ENCODE measurements around the gene WASHC4.

The WASHC4 gene

DNA sequence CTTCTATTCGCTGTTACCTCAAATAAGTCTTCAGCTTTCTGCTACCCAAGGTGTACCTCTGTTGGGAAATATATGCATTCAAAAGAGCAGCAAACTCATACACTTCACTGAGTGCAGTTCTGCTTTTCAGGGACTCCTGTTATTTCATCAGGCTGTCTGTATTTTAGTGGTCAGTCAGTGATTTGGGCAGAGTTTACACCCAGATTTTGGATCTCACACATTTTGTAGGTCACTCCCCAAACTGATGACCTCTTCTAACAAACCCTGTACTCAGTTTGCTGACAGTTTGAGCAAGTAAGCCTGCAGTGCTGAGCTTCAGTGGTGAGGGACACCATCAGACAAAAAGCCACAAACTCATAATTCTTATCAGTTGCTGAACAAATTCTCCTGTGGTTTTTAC, 8.2 kb upstream of the WASHC4 start:
- Histone ChIP-seq H3K9me3 (ENCODE audit: control insufficient read depth, low read length) (peaks cover 10% of the 10 kb centered on the region), H3K4me1 (ENCODE audit: control insufficient read depth, insufficient read depth, low read length, poor library complexity, severe bottlenecking) (no peaks in the 10 kb centered on the region), H3K27ac (ENCODE audit: low read depth, low read length, severe bottlenecking) (no peak overlapping the region), H3K36me3 (ENCODE audit: control insufficient read depth, insufficient read depth, low read length) (no peaks in the 10 kb centered on the region), H3K4me3 (ENCODE audit: extremely low read depth, insufficient read depth, low read length, poor library complexity, severe bottlenecking) (no peak overlapping the region)
- WGBS, 2 experiments (ENCODE audit: insufficient coverage in 2 of 2), result 100% methylated on average over 1 of the region's 1 CpG

DNA sequence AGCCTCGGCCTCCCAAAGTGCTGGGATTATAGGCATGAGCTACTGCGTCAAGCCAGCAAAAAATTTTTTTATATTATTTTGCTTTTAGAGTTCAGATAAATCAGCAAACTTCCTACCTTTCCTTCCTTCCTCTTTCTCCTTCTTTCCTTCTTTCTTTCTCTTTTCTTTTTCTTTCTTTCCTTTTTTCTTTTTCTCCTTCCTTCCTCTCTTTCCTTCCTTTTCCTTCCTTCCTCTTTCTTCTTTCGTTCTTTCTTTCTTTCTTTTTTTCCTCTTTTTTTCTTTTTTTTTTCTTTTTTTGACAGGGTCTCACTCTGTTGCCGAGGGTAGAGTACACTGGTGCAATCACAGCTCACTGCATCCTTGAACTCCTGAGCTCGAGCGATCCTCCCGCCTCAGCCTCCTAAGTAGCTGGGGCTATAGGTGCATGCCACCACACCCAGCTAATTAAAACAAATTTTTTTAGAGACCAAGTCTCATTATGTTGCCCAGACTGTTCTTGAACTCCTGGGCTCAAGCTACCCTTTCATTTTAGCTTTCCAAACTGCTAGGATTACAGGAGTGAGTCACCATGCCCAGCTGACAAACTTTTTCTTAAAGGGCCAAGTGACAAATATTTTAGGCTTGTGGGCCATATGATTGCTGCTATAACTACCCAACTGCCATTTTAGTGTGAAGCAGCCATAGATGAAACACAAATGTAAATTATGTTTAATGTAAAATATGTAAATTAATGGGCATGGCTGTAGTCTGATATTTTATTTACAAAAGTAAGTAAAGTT, 7.1 kb upstream of the WASHC4 start:
- WGBS, 2 experiments (ENCODE audit: insufficient coverage in 2 of 2), result 83 to 90% methylated on average over 4 to 5 of the region's 7 CpGs
- Histone ChIP-seq H3K9me3 (ENCODE audit: control insufficient read depth, low read length) (peaks cover 6% of the 10 kb centered on the region), H3K4me1 (ENCODE audit: control insufficient read depth, insufficient read depth, low read length, poor library complexity, severe bottlenecking) (no peaks in the 10 kb centered on the region), H3K27ac (ENCODE audit: low read depth, low read length, severe bottlenecking) (no peak overlapping the region), H3K4me3 (ENCODE audit: extremely low read depth, insufficient read depth, low read length, poor library complexity, severe bottlenecking) (no peak overlapping the region), H3K36me3 (ENCODE audit: control insufficient read depth, insufficient read depth, low read length) (no peaks in the 10 kb centered on the region)

DNA sequence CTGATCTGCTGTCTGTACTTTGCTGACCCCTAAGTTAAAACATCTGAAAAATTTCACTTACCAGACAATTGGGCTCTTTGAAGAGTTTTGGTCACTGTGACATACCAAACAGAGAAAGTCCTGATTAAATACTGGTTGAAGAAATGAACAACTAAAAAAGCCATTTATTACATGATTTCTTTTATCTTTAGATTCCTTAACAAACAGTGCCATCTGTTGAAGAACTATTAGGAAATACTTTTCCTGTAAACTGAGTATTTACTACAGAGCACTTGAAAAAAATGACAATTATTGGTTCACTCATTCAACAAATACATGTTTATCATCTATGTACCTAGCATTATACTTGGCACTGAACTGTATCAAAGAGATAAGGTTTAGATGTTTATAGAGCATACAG, 6.5 kb upstream of the WASHC4 start:
- H3K4me3 ChIP-seq (ENCODE audit: extremely low read depth, insufficient read depth, low read length, poor library complexity, severe bottlenecking), result no peak overlapping the region

DNA sequence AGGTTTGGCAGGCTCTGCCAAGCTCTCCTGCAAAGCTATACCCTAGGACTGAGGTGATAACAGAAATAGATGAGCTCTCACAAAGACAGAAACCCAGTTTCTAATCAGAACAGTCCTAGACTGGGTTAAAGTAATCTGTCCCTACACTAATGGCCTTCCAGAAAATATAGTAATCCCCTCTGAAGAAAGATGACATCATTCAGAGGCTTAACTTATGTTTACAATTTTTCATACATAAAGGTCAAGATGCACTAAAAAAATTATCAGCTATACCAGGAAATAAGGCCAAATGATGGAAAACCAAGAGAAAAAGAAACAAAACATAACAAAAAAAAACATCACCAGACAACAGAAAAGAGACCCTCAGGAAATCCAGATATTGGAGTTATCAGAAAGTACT, 4.9 kb upstream of the WASHC4 start:
- Histone ChIP-seq H3K4me3 (ENCODE audit: extremely low read depth, insufficient read depth, low read length, poor library complexity, severe bottlenecking) (no peak overlapping the region), H3K4me1 (ENCODE audit: control insufficient read depth, insufficient read depth, low read length, poor library complexity, severe bottlenecking) (no peaks in the 10 kb centered on the region), H3K9me3 (ENCODE audit: control insufficient read depth, low read length) (no peaks in the 10 kb centered on the region), H3K27ac (ENCODE audit: low read depth, low read length, severe bottlenecking) (no peak overlapping the region), H3K36me3 (ENCODE audit: control insufficient read depth, insufficient read depth, low read length) (no peaks in the 10 kb centered on the region)

More for the DNA sequence above, 6.5 kb upstream of the WASHC4 start:
- Histone ChIP-seq H3K36me3 (ENCODE audit: control insufficient read depth, insufficient read depth, low read length) (no peaks in the 10 kb centered on the region), H3K4me1 (ENCODE audit: control insufficient read depth, insufficient read depth, low read length, poor library complexity, severe bottlenecking) (no peaks in the 10 kb centered on the region), H3K27ac (ENCODE audit: low read depth, low read length, severe bottlenecking) (no peak overlapping the region), H3K9me3 (ENCODE audit: control insufficient read depth, low read length) (peaks cover 6% of the 10 kb centered on the region)

DNA sequence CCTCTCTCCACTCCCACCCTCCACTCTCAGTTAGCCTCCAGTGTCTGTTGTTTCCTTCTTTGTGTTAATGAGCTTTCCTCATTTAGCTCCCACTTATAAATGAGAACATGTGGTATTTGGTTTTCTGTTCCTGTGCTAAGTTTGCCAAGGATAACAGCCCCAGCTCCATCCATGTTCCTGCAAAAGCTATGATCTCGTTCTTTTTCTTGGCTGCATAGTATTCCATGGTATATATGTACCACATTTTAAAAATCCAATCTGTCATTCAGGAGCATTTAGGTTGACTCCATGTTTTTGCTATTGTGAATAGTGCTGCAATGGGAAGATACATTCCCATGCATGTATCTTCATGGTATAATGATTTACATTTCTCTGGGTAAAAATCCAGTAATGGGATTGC, 2.8 kb upstream of the WASHC4 start:
- no peaks in the 10 kb centered on the region for H3K4me1 ChIP-seq (ENCODE audit: control insufficient read depth, insufficient read depth, low read length, poor library complexity, severe bottlenecking)
- no peak overlapping the region for H3K4me3 ChIP-seq (ENCODE audit: extremely low read depth, insufficient read depth, low read length, poor library complexity, severe bottlenecking)
- no CpG with 5 or more reads among the region's 1 CpG for WGBS, 2 experiments (ENCODE audit: insufficient coverage in 2 of 2)
- H3K36me3 ChIP-seq (ENCODE audit: control insufficient read depth, insufficient read depth, low read length), result no peaks in the 10 kb centered on the region
- no peak overlapping the region for H3K27ac ChIP-seq (ENCODE audit: low read depth, low read length, severe bottlenecking)
- no peaks in the 10 kb centered on the region for H3K9me3 ChIP-seq (ENCODE audit: control insufficient read depth, low read length)

DNA sequence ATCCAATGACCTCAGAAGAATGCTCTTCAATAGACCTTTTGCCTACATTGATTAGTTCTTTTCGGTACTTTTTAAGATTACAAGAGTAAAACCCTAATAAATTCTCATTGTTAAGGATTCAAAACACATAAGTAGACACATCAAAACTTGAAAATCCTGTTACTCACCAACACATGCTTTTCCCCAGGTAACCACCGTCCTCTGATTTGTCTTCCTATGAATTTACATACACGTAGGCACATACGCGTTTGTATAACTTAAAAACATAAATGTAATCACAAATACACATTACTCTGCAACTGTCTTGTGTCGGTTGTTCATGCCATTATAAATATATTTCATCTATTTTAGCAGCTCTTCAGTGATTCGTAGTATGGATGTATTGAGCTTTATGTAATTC, 910 bp upstream of the WASHC4 start:
- Histone ChIP-seq H3K9me3 (ENCODE audit: control insufficient read depth, low read length) (no peaks in the 10 kb centered on the region), H3K36me3 (ENCODE audit: control insufficient read depth, insufficient read depth, low read length) (peaks cover 2% of the 10 kb centered on the region), H3K27ac (ENCODE audit: low read depth, low read length, severe bottlenecking) (no peak overlapping the region), H3K4me3 (ENCODE audit: extremely low read depth, insufficient read depth, low read length, poor library complexity, severe bottlenecking) (peak overlapping the region; percentile 78), H3K4me1 (ENCODE audit: control insufficient read depth, insufficient read depth, low read length, poor library complexity, severe bottlenecking) (no peaks in the 10 kb centered on the region)
- 71 to 91% methylated on average over 4 to 5 of the region's 7 CpGs for WGBS, 2 experiments (ENCODE audit: insufficient coverage in 2 of 2)

DNA sequence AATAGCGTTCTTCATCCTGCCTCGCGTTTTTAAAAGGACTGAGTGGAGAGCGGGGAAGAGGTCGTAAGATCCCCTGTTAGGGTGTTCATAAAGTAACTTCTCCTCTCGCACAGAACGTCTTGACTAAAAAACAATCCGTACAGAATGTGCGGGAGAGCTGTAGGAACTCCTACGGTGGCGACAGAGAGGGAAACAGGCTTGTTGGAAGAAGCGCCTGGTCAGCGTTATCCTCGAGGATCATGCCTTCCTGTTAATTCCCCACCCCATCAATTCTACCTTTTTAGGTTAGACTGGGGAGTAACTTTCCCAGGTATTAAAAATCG, 399 bp upstream of the WASHC4 start:
- H3K4me3 ChIP-seq (ENCODE audit: extremely low read depth, insufficient read depth, low read length, poor library complexity, severe bottlenecking), result peak overlapping the region; percentile 78
- peaks cover 7% of the 10 kb centered on the region for H3K36me3 ChIP-seq (ENCODE audit: control insufficient read depth, insufficient read depth, low read length)
- H3K27ac ChIP-seq (ENCODE audit: low read depth, low read length, severe bottlenecking), result peak overlapping the region; percentile 90
- WGBS, 2 experiments (ENCODE audit: insufficient coverage in 2 of 2), result 0% methylated on average over 4 of the region's 15 CpGs; no CpG with 5 or more reads in 1 of the 2 experiments
- no peaks in the 10 kb centered on the region for H3K4me1 ChIP-seq (ENCODE audit: control insufficient read depth, insufficient read depth, low read length, poor library complexity, severe bottlenecking)
- no peaks in the 10 kb centered on the region for H3K9me3 ChIP-seq (ENCODE audit: control insufficient read depth, low read length)

DNA sequence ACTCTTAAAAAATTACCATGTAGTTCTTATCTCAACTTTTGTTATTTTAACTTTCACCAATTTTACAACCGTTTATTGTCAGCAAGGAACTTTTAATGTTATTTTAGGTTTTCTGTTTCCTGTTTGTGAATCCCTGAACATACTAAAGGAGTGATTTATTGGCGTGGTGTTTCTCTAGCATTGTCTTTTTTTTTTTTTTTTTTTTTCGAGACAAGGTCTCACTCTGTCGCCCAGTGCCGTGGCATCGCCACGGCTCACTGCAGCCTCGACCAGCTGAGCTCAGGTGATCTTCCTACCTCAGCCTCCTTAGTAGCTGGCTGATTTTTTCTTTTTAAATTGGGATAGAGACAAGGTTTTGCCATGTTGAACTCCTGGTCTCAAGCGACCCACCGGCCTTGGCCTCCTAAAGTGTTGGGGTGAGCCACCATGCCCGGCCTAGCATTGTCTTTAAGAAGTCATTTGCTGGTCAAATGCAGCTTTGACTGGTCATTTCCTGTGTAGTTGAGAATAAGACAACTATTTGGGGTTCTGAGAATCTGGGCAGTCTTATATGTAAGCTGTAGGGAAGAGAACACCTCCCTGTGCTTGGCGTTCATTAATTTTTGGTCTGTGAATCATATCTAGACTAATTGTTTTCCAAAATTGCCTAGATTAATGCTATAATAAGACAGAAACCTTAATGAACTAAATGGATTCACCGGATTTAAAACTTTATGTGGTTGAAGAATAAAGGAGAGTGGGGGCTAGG, 2.1 kb downstream of the WASHC4 start:
- H3K4me3 ChIP-seq (ENCODE audit: extremely low read depth, insufficient read depth, low read length, poor library complexity, severe bottlenecking), result peak overlapping the region; percentile 78
- H3K9me3 ChIP-seq (ENCODE audit: control insufficient read depth, low read length), result no peaks in the 10 kb centered on the region
- H3K4me1 ChIP-seq (ENCODE audit: control insufficient read depth, insufficient read depth, low read length, poor library complexity, severe bottlenecking), result no peaks in the 10 kb centered on the region
- 16 to 48% methylated on average over 3 to 4 of the region's 13 CpGs for WGBS, 2 experiments (ENCODE audit: insufficient coverage in 2 of 2)
- peaks cover 18% of the 10 kb centered on the region for H3K36me3 ChIP-seq (ENCODE audit: control insufficient read depth, insufficient read depth, low read length)
- peak overlapping the region; percentile 79 for H3K27ac ChIP-seq (ENCODE audit: low read depth, low read length, severe bottlenecking)

DNA sequence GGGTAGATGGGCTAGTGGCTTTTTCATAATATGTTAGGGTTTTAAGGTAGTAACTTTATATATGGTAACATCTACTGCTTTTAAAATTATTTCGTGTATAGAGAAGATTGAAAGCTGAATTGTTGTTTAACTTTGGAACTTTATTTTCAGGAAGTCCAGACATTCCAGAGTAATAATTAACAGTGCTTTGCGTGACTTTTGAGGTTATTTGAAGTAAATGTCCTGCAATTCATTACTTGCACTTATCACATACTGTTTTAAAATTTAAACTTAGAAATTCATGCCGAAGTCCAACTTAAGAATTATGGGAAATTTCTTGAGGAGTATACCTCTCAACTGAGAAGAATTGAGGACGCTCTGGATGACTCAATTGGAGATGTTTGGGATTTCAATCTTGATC, 3.3 kb downstream of the WASHC4 start:
- no peak overlapping the region for H3K27ac ChIP-seq (ENCODE audit: low read depth, low read length, severe bottlenecking)
- peaks cover 22% of the 10 kb centered on the region for H3K36me3 ChIP-seq (ENCODE audit: control insufficient read depth, insufficient read depth, low read length)
- H3K4me3 ChIP-seq (ENCODE audit: extremely low read depth, insufficient read depth, low read length, poor library complexity, severe bottlenecking), result no peak overlapping the region
- whole genome bisulfite sequencing, 2 experiments (ENCODE audit: insufficient coverage in 2 of 2), result no CpG with 5 or more reads among the region's 4 CpGs
- H3K9me3 ChIP-seq (ENCODE audit: control insufficient read depth, low read length), result no peaks in the 10 kb centered on the region
- H3K4me1 ChIP-seq (ENCODE audit: control insufficient read depth, insufficient read depth, low read length, poor library complexity, severe bottlenecking), result no peaks in the 10 kb centered on the region

DNA sequence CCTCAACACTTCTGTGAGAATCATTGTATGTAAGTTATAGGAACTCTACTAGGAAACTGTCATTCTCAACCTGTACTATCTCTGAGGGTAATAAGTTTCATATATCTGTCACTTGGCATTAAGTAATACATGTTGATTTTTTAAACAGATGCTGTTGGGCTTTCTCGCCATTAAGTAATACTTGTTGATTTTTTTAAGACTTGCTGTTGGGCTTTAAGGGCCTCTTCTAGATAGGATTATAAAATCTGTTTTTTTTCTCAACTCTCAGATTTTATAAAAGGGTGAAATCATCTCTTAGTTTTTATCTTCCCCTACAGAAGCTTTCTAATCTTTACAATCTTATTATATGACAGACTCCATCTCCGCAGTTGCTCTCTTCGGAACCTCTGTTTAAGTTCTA, 5.6 kb downstream of the WASHC4 start:
- no peaks in the 10 kb centered on the region for H3K4me1 ChIP-seq (ENCODE audit: control insufficient read depth, insufficient read depth, low read length, poor library complexity, severe bottlenecking)
- peaks cover 42% of the 10 kb centered on the region for H3K36me3 ChIP-seq (ENCODE audit: control insufficient read depth, insufficient read depth, low read length)
- no peaks in the 10 kb centered on the region for H3K9me3 ChIP-seq (ENCODE audit: control insufficient read depth, low read length)
- H3K4me3 ChIP-seq (ENCODE audit: extremely low read depth, insufficient read depth, low read length, poor library complexity, severe bottlenecking), result no peak overlapping the region
- no CpG with 5 or more reads among the region's 3 CpGs for WGBS, 2 experiments (ENCODE audit: insufficient coverage in 2 of 2)
- H3K27ac ChIP-seq (ENCODE audit: low read depth, low read length, severe bottlenecking), result no peak overlapping the region

DNA sequence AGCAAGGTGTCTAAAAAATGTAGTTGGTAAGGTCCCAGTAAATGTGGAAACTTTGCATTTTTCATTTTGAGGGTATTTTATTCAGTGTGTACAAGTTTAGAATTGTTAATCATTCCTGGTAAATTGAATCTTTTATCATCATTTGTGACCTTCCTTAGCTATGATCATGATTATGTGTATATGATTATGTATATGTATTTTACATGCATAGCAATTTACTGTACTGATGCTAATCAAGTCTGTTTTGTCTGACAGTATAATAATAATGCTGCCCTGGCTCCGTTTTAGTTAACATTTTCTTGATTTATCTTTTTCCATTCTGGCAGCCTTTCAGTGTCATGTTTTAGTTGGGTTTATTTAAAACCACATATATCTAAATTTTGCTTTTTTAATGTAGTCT, 9.4 kb downstream of the WASHC4 start:
- Histone ChIP-seq H3K36me3 (ENCODE audit: control insufficient read depth, insufficient read depth, low read length) (peaks cover 66% of the 10 kb centered on the region), H3K4me3 (ENCODE audit: extremely low read depth, insufficient read depth, low read length, poor library complexity, severe bottlenecking) (no peak overlapping the region), H3K4me1 (ENCODE audit: control insufficient read depth, insufficient read depth, low read length, poor library complexity, severe bottlenecking) (no peaks in the 10 kb centered on the region), H3K9me3 (ENCODE audit: control insufficient read depth, low read length) (no peaks in the 10 kb centered on the region), H3K27ac (ENCODE audit: low read depth, low read length, severe bottlenecking) (no peak overlapping the region)
- no CpG with 5 or more reads among the region's 1 CpG for WGBS, 2 experiments (ENCODE audit: insufficient coverage in 2 of 2)
